KBM-7 (cell line): Measurements from ENCODE around the gene NACA2.
"Not testable (repeated sequence)": the region's sequence is repeated elsewhere in the genome, so short reads cannot be mapped to it uniquely, and the experiment has no call there.

Experiments
- DNase-seq: peaks from one replicate; pipeline ENCODE4 v3.0.0-alpha.2; 2015
- in situ Hi-C: fragments of 300-500 bp; cut with MboI; formaldehyde crosslinking; loops from 2 replicates; pipeline ENCODE4 v1.14.3; 2020; ENCODE audit warnings: low sequenced_read_pairs, low pct_unique_long_range_greater_than_20kb, mixed read lengths

The NACA2 gene

GRCh38 chr17:61565213-61565612 lies 25.8 kb downstream of the NACA2 start:
- no peak for DNase-seq
- in situ Hi-C loops, result loop anchor here (25.0 kb wide), 2 partner anchors 153 to 603 kb away; no protein-coding TSS in a partner anchor

GRCh38 chr17:61562287-61562686 lies 28.7 kb downstream of the NACA2 start:
- in situ Hi-C loops, result loop anchor here (25.0 kb wide), 2 partner anchors 150 to 600 kb away; no protein-coding TSS in a partner anchor
- no peak for DNase-seq

DNA sequence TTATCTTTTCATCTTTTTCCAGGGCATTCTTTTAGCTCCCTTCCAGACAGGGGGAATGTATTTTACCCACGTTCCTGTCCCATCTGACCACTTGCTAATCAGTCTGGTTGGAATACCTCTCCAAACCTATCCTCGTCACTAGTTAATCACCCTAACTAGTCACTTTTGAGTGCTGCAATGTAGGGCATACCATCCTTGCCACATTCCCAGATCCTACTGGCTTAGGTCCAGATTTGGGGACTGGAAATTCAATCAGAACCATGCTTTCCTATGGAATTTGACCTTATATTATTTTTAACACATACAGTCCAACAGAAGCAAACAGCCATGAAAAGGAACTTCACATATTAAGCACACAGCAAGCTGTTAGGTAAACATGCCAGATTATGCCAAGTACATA lies 29.7 kb downstream of the NACA2 start:
- DNase-seq, result no peak
- in situ Hi-C loops, result loop anchor here (25.0 kb wide), 2 partner anchors 149 to 599 kb away; no protein-coding TSS in a partner anchor

- in situ Hi-C loops, result loop anchor here (25.0 kb wide), 2 partner anchors 148 to 598 kb away; no protein-coding TSS in a partner anchor
Observed at GRCh38 chr17:61560071-61560470, 30.9 kb downstream of the NACA2 start.

DNA sequence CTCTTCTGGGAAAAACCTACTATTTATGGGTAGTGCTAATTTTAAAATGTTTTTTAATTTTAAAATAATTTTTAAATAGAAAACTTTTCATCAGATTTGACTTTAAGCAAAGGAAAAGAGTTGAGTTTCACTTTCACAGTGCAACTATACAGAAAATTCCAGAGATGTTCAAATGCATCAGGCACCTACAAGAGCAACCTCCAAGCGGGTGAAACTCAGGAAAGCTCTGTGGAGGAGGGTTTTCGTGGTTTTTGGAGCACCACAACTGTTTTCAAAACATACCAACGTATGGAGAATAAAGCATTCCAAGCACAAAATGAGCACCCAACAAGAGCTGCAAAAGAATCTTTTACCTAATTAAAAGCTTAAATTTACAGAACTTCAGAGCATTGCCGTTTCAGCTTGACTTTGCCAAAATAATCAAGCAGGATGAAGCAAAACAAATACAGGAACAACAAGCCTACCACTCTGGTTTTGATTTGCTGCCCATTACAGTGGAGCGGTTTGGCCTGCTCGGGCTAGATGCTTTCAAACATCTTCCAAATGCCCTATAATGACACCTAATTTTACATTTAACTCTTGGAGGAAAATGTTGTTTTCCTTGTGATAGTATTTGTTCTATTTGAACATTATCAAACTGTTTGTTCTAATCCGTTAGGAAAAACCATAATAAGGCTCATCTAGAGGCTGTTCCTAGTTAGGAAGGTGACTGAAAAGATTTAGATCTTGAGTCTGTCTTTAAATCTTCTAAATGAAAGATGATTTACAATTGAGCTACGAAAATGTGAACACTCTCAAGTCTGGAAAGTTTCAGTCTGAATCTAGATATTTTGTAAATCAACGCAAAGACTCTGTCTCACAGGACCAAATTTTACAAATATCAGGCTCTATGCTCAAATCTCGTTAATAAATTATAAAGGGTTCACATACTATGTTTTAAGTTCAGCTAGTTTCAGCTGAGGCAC lies 34.5 kb downstream of the NACA2 start:
- no peak for DNase-seq
- in situ Hi-C loops, result loop anchor here (25.0 kb wide), 2 partner anchors 144 to 594 kb away; no protein-coding TSS in a partner anchor

More at GRCh38 chr17:61560071-61560470, 30.9 kb downstream of the NACA2 start:
- no peak for DNase-seq

DNA sequence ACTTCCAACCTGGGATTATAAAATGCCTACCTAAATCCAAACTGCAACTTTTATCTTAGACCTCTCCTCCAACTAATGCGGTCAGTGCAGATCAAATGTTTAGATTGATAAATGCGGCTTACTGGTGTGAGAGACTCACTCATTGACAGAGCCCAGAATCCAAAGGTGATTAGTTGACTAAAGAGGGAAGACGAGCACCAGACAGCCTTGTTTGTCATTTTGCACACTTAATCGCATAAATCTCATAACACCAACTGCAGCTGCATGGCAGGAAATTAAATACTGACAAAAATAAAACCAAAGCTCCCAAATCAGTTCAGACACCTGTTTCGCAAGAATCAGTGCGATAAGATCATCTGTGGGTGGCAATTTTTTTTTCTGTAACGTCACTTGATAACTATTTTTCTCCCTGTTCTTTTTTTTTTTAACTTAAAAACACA lies 35.9 kb downstream of the NACA2 start:
- in situ Hi-C loops, result loop anchor here (25.0 kb wide), 2 partner anchors 143 to 593 kb away; no protein-coding TSS in a partner anchor
- DNase-seq, result no peak

DNA sequence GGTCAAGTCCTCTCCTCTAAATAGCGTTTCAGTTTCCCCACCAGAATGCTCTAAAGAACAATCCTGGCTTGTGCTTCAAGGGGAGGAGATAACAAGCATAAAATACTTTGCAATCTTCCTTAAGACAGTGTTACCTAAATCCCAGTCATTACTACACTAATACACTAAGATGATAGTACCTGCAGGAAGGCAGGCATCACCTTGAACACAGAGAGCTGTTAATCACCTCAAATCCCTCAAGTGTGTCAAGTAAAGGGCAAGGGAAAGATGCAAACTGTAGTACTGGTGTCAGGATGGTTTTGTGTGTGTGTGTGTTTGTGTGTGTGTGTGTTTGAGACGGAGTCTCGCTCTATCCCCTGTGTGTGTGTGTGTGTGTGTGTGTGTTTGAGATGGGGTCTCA lies 36.8 kb downstream of the NACA2 start:
- DNase-seq, result no peak
- in situ Hi-C loops, result loop anchor here (25.0 kb wide), 2 partner anchors 142 to 592 kb away; no protein-coding TSS in a partner anchor

DNA sequence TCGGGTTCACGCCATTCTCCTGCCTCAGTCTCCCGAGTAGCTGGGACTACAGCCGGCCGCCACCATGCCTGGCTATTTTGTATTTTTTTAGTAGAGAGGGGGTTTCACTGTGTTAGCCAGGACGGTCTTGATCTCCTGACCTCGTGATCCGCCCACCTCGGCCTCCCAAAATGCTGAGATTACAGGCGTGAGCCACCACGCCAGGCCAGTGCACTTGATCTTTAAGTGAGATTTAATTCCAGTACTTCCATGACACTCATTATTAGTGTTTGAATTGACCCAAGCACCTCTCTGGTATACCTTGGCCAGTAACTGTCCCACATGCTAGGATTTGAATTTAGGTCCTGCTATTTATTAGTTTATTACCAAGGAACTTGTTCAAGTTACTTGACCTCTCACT lies 38.5 kb downstream of the NACA2 start:
- not testable (repeated sequence) for DNase-seq
- in situ Hi-C loops, result loop anchor here (25.0 kb wide), 2 partner anchors 140 to 590 kb away; no protein-coding TSS in a partner anchor

DNA sequence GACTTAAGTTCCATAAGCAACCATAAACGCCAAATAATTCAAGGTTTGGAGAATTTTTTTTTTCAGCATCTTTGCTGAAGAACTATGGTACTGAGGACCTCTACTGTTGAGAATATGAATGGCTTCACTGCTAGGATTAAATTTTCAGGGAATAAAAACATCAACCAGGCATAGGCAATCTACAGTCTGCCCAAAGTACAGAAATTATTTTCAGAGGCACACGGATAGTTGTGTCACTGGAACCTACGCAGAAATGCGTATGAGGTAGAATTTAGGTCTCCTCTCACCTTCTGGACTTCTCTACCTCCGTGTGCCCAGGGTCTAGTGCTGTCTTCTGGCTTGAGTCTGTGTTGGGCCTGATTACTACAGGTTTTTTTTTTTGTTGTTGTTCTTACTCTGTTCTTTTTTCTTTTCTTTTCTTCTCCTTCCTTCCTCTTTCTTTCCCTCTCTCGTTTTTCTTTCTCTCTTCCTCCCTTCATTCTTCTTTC lies 39.7 kb downstream of the NACA2 start:
- DNase-seq, result peak; percentile 70
- in situ Hi-C loops, result loop anchor here (25.0 kb wide), 2 partner anchors 139 to 589 kb away; no protein-coding TSS in a partner anchor

DNA sequence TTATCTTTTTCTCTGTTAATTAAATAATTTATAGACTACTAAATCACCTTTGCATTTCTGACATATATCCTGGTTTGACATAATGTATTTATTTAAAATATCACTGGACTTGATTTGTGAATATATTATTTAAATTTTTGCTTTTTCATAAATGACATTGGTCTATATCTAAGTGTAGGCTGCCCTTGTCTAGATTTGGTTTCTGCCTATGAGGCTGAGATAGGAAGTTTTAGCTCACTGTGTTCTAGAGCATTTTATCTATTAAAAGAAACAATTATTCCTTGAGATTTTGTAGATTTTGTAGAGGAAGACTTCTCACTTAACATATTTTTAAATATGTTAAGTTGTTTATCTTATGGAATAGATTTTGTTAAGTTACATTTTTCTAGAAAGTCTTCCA lies 43.9 kb downstream of the NACA2 start:
- in situ Hi-C loops, result no loop called here
- DNase-seq, result no peak

DNA sequence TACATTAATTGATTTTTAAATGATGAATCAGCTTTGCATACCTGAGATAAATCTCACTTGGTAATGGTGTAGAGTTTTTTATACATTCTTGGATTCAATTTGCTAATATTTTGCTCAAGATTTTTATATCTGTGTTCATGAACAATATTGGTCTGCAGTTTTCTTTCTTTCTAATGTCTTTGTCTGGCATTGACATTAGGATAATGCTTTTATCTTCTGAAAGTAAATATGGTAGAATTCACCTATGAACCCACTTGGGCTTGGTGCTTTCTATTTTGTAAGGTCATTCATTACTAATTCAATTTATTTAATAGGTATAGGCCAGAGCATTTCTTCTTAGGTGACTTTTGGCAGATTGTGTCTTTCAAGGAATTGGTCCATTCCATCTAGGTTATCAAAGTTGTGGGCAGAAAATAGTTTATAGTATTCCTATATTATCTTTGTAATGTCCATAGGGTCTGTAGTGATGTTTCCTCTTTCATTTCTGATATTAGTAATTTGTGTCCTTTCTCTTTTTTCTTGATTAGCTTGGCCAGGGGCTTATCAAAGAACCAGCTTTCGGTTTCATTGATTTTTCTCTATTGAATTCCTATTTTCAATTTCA lies 45.6 kb downstream of the NACA2 start:
- no peak for DNase-seq
- in situ Hi-C loops, result no loop called here

GRCh38 chr17:61543786-61544415 lies 47.1 kb downstream of the NACA2 start:
- in situ Hi-C loops, result no loop called here
- DNase-seq, result no peak

DNA sequence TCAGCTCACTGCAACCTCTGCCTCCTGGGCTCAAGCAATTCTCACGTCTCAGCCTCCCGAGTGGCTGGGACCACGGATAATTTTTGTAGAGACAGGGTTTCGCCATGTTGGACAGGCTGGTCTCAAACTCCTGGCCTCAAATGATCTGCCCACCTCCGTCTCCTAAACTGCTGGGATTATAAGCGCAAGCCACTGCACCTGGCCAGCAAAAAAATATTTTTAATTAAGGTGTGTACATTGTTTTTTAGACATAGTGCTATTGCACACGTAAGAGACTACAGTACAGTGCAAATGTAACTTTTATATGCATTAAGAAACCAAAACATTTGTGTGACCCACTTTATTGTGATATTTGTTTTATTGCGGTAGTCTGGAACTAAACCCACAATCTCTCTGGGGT lies 49.0 kb downstream of the NACA2 start:
- DNase-seq, result no peak
- in situ Hi-C loops, result no loop called here

DNA sequence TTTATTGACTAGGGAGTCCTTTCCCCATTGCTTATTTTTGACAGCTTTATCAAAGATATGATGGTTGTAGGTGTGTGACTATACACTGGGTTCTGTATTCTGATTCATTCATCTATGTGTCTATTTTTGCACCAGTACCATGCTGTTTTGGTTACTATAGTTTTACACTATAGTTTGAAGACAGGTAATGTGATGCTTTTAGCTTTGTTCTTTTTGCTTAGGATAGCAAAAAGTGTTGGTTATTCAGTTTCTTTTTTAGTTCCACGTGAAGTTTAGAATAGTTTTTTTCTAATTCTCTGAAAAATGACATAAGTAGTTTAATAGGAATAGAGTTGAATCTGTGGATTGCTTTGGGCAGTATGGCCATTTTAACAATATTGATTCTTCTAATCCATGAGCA lies 50.1 kb downstream of the NACA2 start:
- DNase-seq, result no peak
- in situ Hi-C loops, result no loop called here
